ENCODE measurements around the gene RNF157. TPM values are rescaled to one million over a fixed set of nuclear protein-coding genes. Genes with fewer than 3 reads are reported as not detected.

RNF157 gene
- total and polyA plus RNA-seq, 9 donors, result 1.3 to 4.3 (median 2.5) TPM

- Histone ChIP-seq H3K27ac (no peak overlapping the region), H3K4me3 (no peak overlapping the region), H3K9me3 (no peaks in the 10 kb centered on the region), H3K36me3 (no peaks in the 10 kb centered on the region), H3K27me3 (no peaks in the 10 kb centered on the region), H3K4me1 (ENCODE audit: insufficient read depth) (no peaks in the 10 kb centered on the region)
- TF ChIP-seq POLR2A (IDR thresholded peaks at IDR 0.05), result no peak
- no peak for TF ChIP-seq CTCF (IDR thresholded peaks at IDR 0.05)
- TF ChIP-seq EP300 (IDR thresholded peaks at IDR 0.05), result no peak
- 92% methylated on average over 10 of the region's 10 CpGs for WGBS, 3 donors
- DNase-seq, result no peak
- intact Hi-C loops (cut with DNase I), result no loop called here
Measured at GRCh38 chr17:76149214-76149613, 91.1 kb downstream of the RNF157 start.

GRCh38 chr17:76148015-76148326, 92.3 kb downstream of the RNF157 start:
- no peaks in the 10 kb centered on the region for H3K36me3 ChIP-seq
- H3K4me3 ChIP-seq, result no peak overlapping the region
- H3K27ac ChIP-seq, result no peak overlapping the region
- H3K27me3 ChIP-seq, result no peaks in the 10 kb centered on the region
- no peak for TF ChIP-seq EP300 (IDR thresholded peaks at IDR 0.05)
- no peak for TF ChIP-seq POLR2A (IDR thresholded peaks at IDR 0.05)
- no peak for TF ChIP-seq CTCF (IDR thresholded peaks at IDR 0.05)
- H3K9me3 ChIP-seq, result no peaks in the 10 kb centered on the region
- 89 to 100% (median 100%) methylated on average over 1 of the region's 1 CpG for WGBS, 3 donors
- H3K4me1 ChIP-seq (ENCODE audit: insufficient read depth), result no peaks in the 10 kb centered on the region
- no peak for DNase-seq
- intact Hi-C loops (cut with DNase I), result no loop called here

- no peaks in the 10 kb centered on the region for H3K9me3 ChIP-seq
- intact Hi-C loops (cut with DNase I), result no loop called here
- no peaks in the 10 kb centered on the region for H3K4me1 ChIP-seq (ENCODE audit: insufficient read depth)
- DNase-seq, result no peak
- no peaks in the 10 kb centered on the region for H3K36me3 ChIP-seq
- TF ChIP-seq CTCF (IDR thresholded peaks at IDR 0.05) (peak in 2 of 3 donors; percentile 25 to 44), EP300 (IDR thresholded peaks at IDR 0.05) (no peak), POLR2A (IDR thresholded peaks at IDR 0.05) (no peak)
- no peak overlapping the region for H3K4me3 ChIP-seq
- H3K27me3 ChIP-seq, result no peaks in the 10 kb centered on the region
- WGBS, 3 donors, result 76 to 82% (median 79%) methylated on average over 13 of the region's 13 CpGs
- no peak overlapping the region for H3K27ac ChIP-seq
Measured at GRCh38 chr17:76147211-76148014, 92.9 kb downstream of the RNF157 start.

- H3K36me3 ChIP-seq, result no peaks in the 10 kb centered on the region
- H3K27me3 ChIP-seq, result no peaks in the 10 kb centered on the region
- no peaks in the 10 kb centered on the region for H3K4me1 ChIP-seq (ENCODE audit: insufficient read depth)
- no peak for TF ChIP-seq EP300 (IDR thresholded peaks at IDR 0.05)
- intact Hi-C loops (cut with DNase I), result no loop called here
- WGBS, 3 donors, result 82 to 87% (median 86%) methylated on average over 22 of the region's 22 CpGs
- DNase-seq, result no peak
- no peak overlapping the region for H3K27ac ChIP-seq
- H3K4me3 ChIP-seq, result no peak overlapping the region
- H3K9me3 ChIP-seq, result no peaks in the 10 kb centered on the region
Measured at GRCh38 chr17:76146053-76146851, 94.0 kb downstream of the RNF157 start.

All from ovary (tissue), 9 donors.